GM19043 (cell line): ENCODE measurements around the gene MIS12.

Experiments
- ATAC-seq: cut with Tn5 transposase; IDR thresholded peaks from one replicate; pipeline ENCODE4 v1.9.1; 2021; ENCODE audit warnings: low read depth; ENCODE audit not compliant: unreplicated experiment

The MIS12 gene

GRCh38 chr17:5486206-5487124, at the start of gene MIS12:
TSS of gene MIS12 (plus strand) at chr17:5486566. CDS start at chr17:5488863, 2,297 bp downstream.
- peak; percentile 80 for ATAC-seq

GRCh38 chr17:5437721-5438317, 48.5 kb upstream of the MIS12 start:
- ATAC-seq, result no peak

- peak; percentile 71 for ATAC-seq
Observed at GRCh38 chr17:5438716-5439445, 47.5 kb upstream of the MIS12 start, which contains the start of gene C1QBP. TSS of gene C1QBP (minus strand) at chr17:5439155. CDS start at chr17:5439073, 82 bp downstream.

- ATAC-seq, result no peak
Observed at GRCh38 chr17:5439446-5439764, 47.0 kb upstream of the MIS12 start.

- no peak for ATAC-seq
Observed at GRCh38 chr17:5443728-5444127, 42.6 kb upstream of the MIS12 start.

- ATAC-seq, result no peak
Observed at GRCh38 chr17:5444209-5444608, 42.2 kb upstream of the MIS12 start.

GRCh38 chr17:5446786-5447185, 39.6 kb upstream of the MIS12 start:
- no peak for ATAC-seq

GRCh38 chr17:5464717-5465507, 21.5 kb upstream of the MIS12 start:
- ATAC-seq, result no peak

- ATAC-seq, result no peak
Observed at GRCh38 chr17:5466295-5466694, 20.1 kb upstream of the MIS12 start.

- ATAC-seq, result no peak
Observed at GRCh38 chr17:5467416-5467815, 18.9 kb upstream of the MIS12 start.

- ATAC-seq, result no peak
Observed at GRCh38 chr17:5468075-5468473, 18.3 kb upstream of the MIS12 start.

- no peak for ATAC-seq
Observed at GRCh38 chr17:5472511-5472910, 13.9 kb upstream of the MIS12 start.

- ATAC-seq, result no peak
Observed at GRCh38 chr17:5473906-5474305, 12.5 kb upstream of the MIS12 start.

GRCh38 chr17:5478992-5479391, 7.4 kb upstream of the MIS12 start:
- ATAC-seq, result no peak

- no peak for ATAC-seq
Observed at GRCh38 chr17:5480962-5481361, 5.4 kb upstream of the MIS12 start.

GRCh38 chr17:5481451-5481850, 4.9 kb upstream of the MIS12 start:
- ATAC-seq, result no peak

- peak; percentile 13 for ATAC-seq
Observed at GRCh38 chr17:5485270-5486205, 828 bp upstream of the MIS12 start, which contains the start of gene DERL2. TSS of gene DERL2 (minus strand) at chr17:5486178. CDS start at chr17:5486161, 17 bp downstream.

- ATAC-seq, result no peak
Observed at GRCh38 chr17:5488752-5489151, 2.4 kb downstream of the MIS12 start.

- no peak for ATAC-seq
Observed at GRCh38 chr17:5492970-5493369, 6.6 kb downstream of the MIS12 start.
